GM12891 (cell line): ENCODE measurements around the gene CHODL.

Source experiments
- DNase-seq: peaks from one replicate; pipeline ENCODE4 v3.0.0; 2011; ENCODE audit warnings: low spot score; ENCODE audit not compliant: insufficient read length
- FAIRE-seq: peaks from 2 replicates; lab custom pipeline; 2011; peaks lifted over from hg19 to GRCh38; lab: Jason Lieb, UNC
- PAX5 ChIP-seq: IDR thresholded peaks from 2 replicates; pipeline ENCODE4 v1.6.1; 2011; ENCODE audit warnings: low read length, moderate library complexity, mild to moderate bottlenecking; ENCODE audit not compliant: insufficient read depth, severe bottlenecking
- POLR2A ChIP-seq: IDR thresholded peaks from 2 replicates; pipeline ENCODE4 v1.6.1; 2011; ENCODE audit warnings: low read depth, low read length, control low read depth
- POLR2AphosphoS5 ChIP-seq: IDR thresholded peaks from 2 replicates; pipeline ENCODE4 v1.6.1; 2011; ENCODE audit warnings: low read depth, low read length, control low read depth
- POU2F2 ChIP-seq: IDR thresholded peaks from 2 replicates; pipeline ENCODE4 v1.6.1; 2011; ENCODE audit warnings: low read depth, mild to moderate bottlenecking, control low read depth, low read length, moderate library complexity
- SPI1 ChIP-seq: IDR thresholded peaks from 2 replicates; pipeline ENCODE4 v1.6.1; 2011; ENCODE audit warnings: low read depth, low read length, control low read depth
- TAF1 ChIP-seq: IDR thresholded peaks from 2 replicates; pipeline ENCODE4 v1.6.1; 2011; ENCODE audit warnings: low read depth, low read length, control low read depth

Gene CHODL

GRCh38 chr21:18274370-18274769 is 29.7 kb downstream of the CHODL start:
- no peak for FAIRE-seq
- TF ChIP-seq POU2F2 (no peak), SPI1 (no peak), POLR2A (no peak), PAX5 (no peak), TAF1 (no peak)
- DNase-seq, result no peak

DNA sequence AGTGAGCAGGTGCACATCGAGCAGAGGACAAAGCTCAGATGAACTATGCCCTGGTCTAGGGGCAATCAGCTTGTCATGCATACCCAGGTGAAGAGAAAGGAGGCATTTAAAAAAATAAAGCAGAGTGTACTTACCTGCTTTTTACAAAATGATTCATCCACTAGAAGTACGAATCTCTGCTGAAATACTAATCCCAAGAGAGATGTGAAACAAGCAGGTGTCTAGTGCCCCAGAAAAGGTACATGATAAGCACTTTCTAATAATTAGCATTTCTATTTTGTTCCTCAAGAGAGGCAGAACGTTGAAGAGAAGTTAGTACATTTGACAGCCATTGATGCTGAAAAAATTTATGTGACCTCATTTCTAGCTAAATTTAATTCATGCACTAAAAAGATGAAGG is 31.1 kb downstream of the CHODL start:
- FAIRE-seq (no peak), DNase-seq (no peak)
- TF ChIP-seq POLR2A, result no peak
- TF ChIP-seq POLR2AphosphoS5, result no peak
- TF ChIP-seq PAX5, result no peak
- no peak for TF ChIP-seq SPI1

- DNase-seq, result no peak
- no peak for FAIRE-seq
- TF ChIP-seq PAX5, result no peak
- TF ChIP-seq SPI1, result no peak
- TF ChIP-seq POLR2AphosphoS5, result no peak
These were observed 40.7 kb downstream of the CHODL start for GRCh38 chr21:18285379-18285778.

GRCh38 chr21:18289876-18290275 is 45.2 kb downstream of the CHODL start:
- TF ChIP-seq SPI1, result no peak
- TF ChIP-seq POLR2AphosphoS5, result no peak
- TF ChIP-seq POLR2A, result no peak
- no peak for TF ChIP-seq PAX5
- no peak for TF ChIP-seq POU2F2
- no peak for TF ChIP-seq TAF1
- FAIRE-seq (no peak), DNase-seq (no peak)

- TF ChIP-seq POLR2AphosphoS5, result no peak
- no peak for TF ChIP-seq POU2F2
- TF ChIP-seq TAF1, result no peak
- TF ChIP-seq PAX5, result no peak
- TF ChIP-seq SPI1, result no peak
- TF ChIP-seq POLR2A, result no peak
- no peak for DNase-seq
- no peak for FAIRE-seq
These were observed 49.5 kb downstream of the CHODL start for GRCh38 chr21:18294100-18294499.

DNA sequence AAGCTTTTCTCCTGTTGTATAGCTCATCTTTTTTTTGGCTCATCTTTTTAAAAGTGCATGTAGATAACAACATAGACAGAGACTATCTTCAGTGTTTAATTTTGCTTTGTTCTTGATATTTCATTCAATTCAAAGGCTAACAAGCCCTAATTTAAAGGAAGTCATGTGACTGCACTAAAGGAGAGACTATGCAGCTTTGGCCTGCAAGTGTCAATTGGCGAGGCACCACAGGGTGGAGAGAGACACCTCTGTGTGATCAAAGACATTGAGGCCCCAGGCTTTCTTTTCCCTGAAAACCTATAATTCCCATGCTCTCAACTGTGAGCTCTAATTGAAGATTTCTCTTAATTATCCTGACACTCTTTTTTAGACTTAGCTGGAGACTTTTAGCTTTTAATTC is 53.6 kb downstream of the CHODL start:
- no peak for TF ChIP-seq TAF1
- no peak for TF ChIP-seq SPI1
- TF ChIP-seq PAX5, result no peak
- no peak for TF ChIP-seq POLR2AphosphoS5
- TF ChIP-seq POU2F2, result no peak
- no peak for TF ChIP-seq POLR2A
- FAIRE-seq, result no peak
- DNase-seq, result no peak
